SK-N-SH treated with all-trans-retinoic acid at 6 μM for 48 hours (cell line): ENCODE measurements around the gene CDC45.

Source experiments
- ATAC-seq: fragments of 200-7000 bp; cut with Tn5 transposase; 3 replicates; pipeline ENCODE4 v1.9.1; 2020; ENCODE audit warnings: mild to moderate bottlenecking, moderate library complexity
- ARNTL ChIP-seq: fragments of 450-650 bp; formaldehyde crosslinking; IDR thresholded peaks from 2 replicates; pipeline ENCODE4 v1.5.0; 2020; ENCODE audit warnings: low read depth, mild to moderate bottlenecking, moderate library complexity, borderline replicate concordance
- BACH2 ChIP-seq: fragments of 250-450 bp; sonication (Bioruptor Pico); IDR thresholded peaks from 2 replicates; pipeline ENCODE4 v1.9.0; 2021; ENCODE audit warnings: mild to moderate bottlenecking, borderline replicate concordance
- CSDC2 ChIP-seq: fragments of 250-450 bp; sonication (Bioruptor Pico); IDR thresholded peaks from 2 replicates; pipeline ENCODE4 v1.5.0; 2020; ENCODE audit warnings: mild to moderate bottlenecking, moderate library complexity
- ESRRG ChIP-seq: fragments of 250-450 bp; sonication (Bioruptor Pico); IDR thresholded peaks from 2 replicates; pipeline ENCODE4 v1.6.1; 2021; ENCODE audit warnings: mild to moderate bottlenecking
- GLIS3 ChIP-seq: fragments of 250-450 bp; sonication (Bioruptor Pico); IDR thresholded peaks from 2 replicates; pipeline ENCODE4 v1.5.0; 2020; ENCODE audit warnings: mild to moderate bottlenecking, moderate library complexity
- ISL1 ChIP-seq: fragments of 250-450 bp; sonication (Bioruptor Pico); IDR thresholded peaks from 2 replicates; pipeline ENCODE4 v2.1.2; 2022; ENCODE audit warnings: mild to moderate bottlenecking, moderate library complexity
- OSR1 ChIP-seq: fragments of 250-450 bp; sonication (Bioruptor Pico); IDR thresholded peaks from 2 replicates; pipeline ENCODE4 v1.8.0; 2022; ENCODE audit warnings: moderate library complexity, mild to moderate bottlenecking, inconsistent platforms
- PPARA ChIP-seq: fragments of 250-450 bp; sonication (Bioruptor Pico); IDR thresholded peaks from 2 replicates; pipeline ENCODE4 v1.5.0; 2020; ENCODE audit warnings: mild to moderate bottlenecking, borderline replicate concordance
- RARB ChIP-seq: fragments of 250-450 bp; sonication (Bioruptor Pico); IDR thresholded peaks from 2 replicates; pipeline ENCODE4 v1.8.0; 2021; ENCODE audit warnings: mild to moderate bottlenecking, moderate library complexity
- SNAI2 ChIP-seq: fragments of 250-450 bp; sonication (Bioruptor Pico); IDR thresholded peaks from 2 replicates; pipeline ENCODE4 v1.5.0; 2020; ENCODE audit warnings: mild to moderate bottlenecking, moderate library complexity
- TCF4 ChIP-seq: fragments of 250-450 bp; sonication (Bioruptor Pico); IDR thresholded peaks from 2 replicates; pipeline ENCODE4 v1.8.0; 2021; ENCODE audit warnings: mild to moderate bottlenecking, moderate library complexity, borderline replicate concordance
- ZC3H10 ChIP-seq: fragments of 250-450 bp; sonication (Bioruptor Pico); IDR thresholded peaks from 2 replicates; pipeline ENCODE4 v1.5.1; 2021; ENCODE audit warnings: mild to moderate bottlenecking, moderate library complexity
- ZFP3 ChIP-seq: fragments of 250-450 bp; sonication (Bioruptor Pico); IDR thresholded peaks from 2 replicates; pipeline ENCODE4 v1.5.0; 2020; ENCODE audit warnings: mild to moderate bottlenecking, moderate library complexity
- ZFP30 ChIP-seq: fragments of 450-650 bp; formaldehyde crosslinking; IDR thresholded peaks from 2 replicates; pipeline ENCODE4 v1.5.0; 2022; ENCODE audit warnings: mild to moderate bottlenecking, moderate library complexity
- ZNF565 ChIP-seq: fragments of 450-650 bp; formaldehyde crosslinking; conservative IDR thresholded peaks from 2 replicates; pipeline ENCODE4 v1.5.0; 2020; ENCODE audit warnings: low read depth, mild to moderate bottlenecking, moderate library complexity
- ZNF70 ChIP-seq: fragments of 450-650 bp; formaldehyde crosslinking; IDR thresholded peaks from 2 replicates; pipeline ENCODE4 v1.5.0; 2020; ENCODE audit warnings: mild to moderate bottlenecking, moderate library complexity
- ZNF8 ChIP-seq: fragments of 450-650 bp; formaldehyde crosslinking; IDR thresholded peaks from 2 replicates; pipeline ENCODE4 v1.5.0; 2020; ENCODE audit warnings: mild to moderate bottlenecking, moderate library complexity
- TF ChIP-seq, protein P1 (sequence below): fragments of 250-450 bp; sonication (Bioruptor Pico); IDR thresholded peaks from 2 replicates; pipeline ENCODE4 v1.8.0; 2020; ENCODE audit warnings: mild to moderate bottlenecking, moderate library complexity, borderline replicate concordance
- TF ChIP-seq, protein P2 (sequence below): fragments of 250-450 bp; sonication (Bioruptor Pico); IDR thresholded peaks from 2 replicates; pipeline ENCODE4 v1.5.1; 2020; ENCODE audit warnings: low read depth, mild to moderate bottlenecking, moderate library complexity
- TF ChIP-seq, protein P3 (sequence below): fragments of 250-450 bp; sonication (Bioruptor Pico); IDR thresholded peaks from 2 replicates; pipeline ENCODE4 v1.5.1; 2021; ENCODE audit warnings: mild to moderate bottlenecking, moderate library complexity
- TF ChIP-seq, protein P4 (sequence below): fragments of 250-450 bp; sonication (Bioruptor Pico); IDR thresholded peaks from 2 replicates; pipeline ENCODE4 v1.5.0; 2020; ENCODE audit warnings: mild to moderate bottlenecking, moderate library complexity
- TF ChIP-seq, protein P5 (sequence below): fragments of 250-450 bp; sonication (Bioruptor Pico); IDR thresholded peaks from 2 replicates; pipeline ENCODE4 v1.8.0; 2021; ENCODE audit warnings: low read depth, mild to moderate bottlenecking, moderate library complexity, borderline replicate concordance

CDC45 gene

DNA sequence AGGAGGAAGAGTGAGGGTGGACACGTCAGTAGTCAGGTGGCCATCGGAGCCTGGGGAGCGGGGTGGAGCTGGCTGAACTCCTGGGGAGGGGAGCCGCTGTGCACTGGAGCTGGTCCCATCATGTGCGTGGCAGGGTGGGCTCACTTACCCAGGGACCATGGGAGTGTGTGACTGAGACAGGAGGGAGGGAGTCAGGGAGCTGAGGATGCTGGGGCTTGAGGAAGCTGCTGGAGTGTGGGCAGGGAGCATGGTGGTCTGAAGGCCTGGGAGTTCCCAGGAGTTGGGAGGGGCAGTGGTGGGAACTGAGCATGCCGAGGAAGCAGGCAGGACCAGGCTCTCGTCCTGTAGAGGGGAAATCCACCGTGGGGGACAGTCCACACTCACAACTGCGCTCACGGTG lies 26.5 kb downstream of the CDC45 start:
- TF ChIP-seq ZNF70 (CRISPR knock-in tag) = no peak
- no peak for TF ChIP-seq OSR1 (CRISPR knock-in tag)
- no peak for ATAC-seq

DNA sequence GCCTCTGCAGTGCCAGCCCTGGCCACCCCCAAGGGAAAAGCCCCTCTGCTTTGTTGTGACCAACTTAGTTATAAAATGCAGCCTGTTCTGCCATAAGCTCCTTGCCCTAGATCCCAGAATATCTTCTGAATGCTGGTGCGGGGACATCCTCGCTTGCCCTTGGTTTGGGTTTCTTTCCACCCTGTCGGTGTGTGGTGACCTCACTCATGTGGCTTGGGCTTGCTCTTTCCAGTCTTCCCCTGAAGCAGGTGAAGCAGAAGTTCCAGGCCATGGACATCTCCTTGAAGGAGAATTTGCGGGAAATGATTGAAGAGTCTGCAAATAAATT lies 27.8 kb downstream of the CDC45 start:
- ATAC-seq = no peak
- TF ChIP-seq ISL1 (no peak), GLIS3 (CRISPR knock-in tag) (no peak)
- TF ChIP-seq, all 23 proteins: peak for 0

DNA sequence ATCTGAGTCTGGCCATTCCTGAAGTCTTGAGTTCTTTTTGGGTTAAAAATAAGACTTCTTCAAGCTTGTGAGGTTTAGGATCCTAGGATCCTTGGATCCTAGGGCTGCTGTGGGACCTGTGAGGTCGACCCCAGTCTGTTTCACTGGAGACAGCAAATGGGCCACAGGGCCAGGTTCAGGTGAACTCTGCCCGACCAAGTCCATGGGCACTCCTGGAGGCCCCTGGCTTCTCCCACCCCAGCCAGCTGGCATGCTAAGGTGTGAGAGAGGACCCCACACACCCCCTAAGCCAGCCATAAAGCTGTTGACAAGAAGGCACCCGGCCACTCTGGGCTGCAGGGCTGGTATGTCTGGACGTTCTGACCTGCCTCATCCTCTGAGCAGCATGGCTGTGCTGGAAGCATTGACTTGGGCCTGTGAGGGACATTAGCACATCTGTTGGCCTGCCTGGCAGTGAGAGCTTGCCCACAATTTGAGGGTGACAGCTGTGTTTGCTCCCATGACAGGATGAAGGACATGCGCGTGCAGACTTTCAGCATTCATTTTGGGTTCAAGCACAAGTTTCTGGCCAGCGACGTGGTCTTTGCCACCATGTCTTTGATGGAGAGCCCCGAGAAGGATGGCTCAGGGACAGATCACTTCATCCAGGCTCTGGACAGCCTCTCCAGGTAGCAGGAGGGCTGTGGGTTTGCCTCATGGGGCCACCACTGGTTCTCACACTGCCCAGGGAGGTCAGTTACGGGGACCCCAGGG lies 28.5 kb downstream of the CDC45 start:
- no peak for ATAC-seq

GRCh38 chr22:19509191-19509590 lies 29.5 kb downstream of the CDC45 start:
- ATAC-seq = no peak
- TF ChIP-seq, protein P1, sequence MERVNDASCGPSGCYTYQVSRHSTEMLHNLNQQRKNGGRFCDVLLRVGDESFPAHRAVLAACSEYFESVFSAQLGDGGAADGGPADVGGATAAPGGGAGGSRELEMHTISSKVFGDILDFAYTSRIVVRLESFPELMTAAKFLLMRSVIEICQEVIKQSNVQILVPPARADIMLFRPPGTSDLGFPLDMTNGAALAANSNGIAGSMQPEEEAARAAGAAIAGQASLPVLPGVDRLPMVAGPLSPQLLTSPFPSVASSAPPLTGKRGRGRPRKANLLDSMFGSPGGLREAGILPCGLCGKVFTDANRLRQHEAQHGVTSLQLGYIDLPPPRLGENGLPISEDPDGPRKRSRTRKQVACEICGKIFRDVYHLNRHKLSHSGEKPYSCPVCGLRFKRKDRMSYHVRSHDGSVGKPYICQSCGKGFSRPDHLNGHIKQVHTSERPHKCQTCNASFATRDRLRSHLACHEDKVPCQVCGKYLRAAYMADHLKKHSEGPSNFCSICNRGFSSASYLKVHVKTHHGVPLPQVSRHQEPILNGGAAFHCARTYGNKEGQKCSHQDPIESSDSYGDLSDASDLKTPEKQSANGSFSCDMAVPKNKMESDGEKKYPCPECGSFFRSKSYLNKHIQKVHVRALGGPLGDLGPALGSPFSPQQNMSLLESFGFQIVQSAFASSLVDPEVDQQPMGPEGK = no peak
- no peak for TF ChIP-seq CSDC2 (CRISPR knock-in tag)
- TF ChIP-seq RARB (CRISPR knock-in tag) = no peak
- TF ChIP-seq ZC3H10 = no peak

More for the DNA sequence above, 28.5 kb downstream of the CDC45 start:
- TF ChIP-seq, protein P2, sequence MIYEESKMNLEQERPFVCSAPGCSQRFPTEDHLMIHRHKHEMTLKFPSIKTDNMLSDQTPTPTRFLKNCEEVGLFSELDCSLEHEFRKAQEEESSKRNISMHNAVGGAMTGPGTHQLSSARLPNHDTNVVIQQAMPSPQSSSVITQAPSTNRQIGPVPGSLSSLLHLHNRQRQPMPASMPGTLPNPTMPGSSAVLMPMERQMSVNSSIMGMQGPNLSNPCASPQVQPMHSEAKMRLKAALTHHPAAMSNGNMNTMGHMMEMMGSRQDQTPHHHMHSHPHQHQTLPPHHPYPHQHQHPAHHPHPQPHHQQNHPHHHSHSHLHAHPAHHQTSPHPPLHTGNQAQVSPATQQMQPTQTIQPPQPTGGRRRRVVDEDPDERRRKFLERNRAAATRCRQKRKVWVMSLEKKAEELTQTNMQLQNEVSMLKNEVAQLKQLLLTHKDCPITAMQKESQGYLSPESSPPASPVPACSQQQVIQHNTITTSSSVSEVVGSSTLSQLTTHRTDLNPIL (CRISPR knock-in tag) = no peak
- TF ChIP-seq ISL1 (no peak), SNAI2 (CRISPR knock-in tag) (no peak), TCF4 (no peak), ZC3H10 (no peak), PPARA (CRISPR knock-in tag) (no peak), CSDC2 (CRISPR knock-in tag) (no peak), ZFP3 (CRISPR knock-in tag) (no peak), ZNF565 (CRISPR knock-in tag) (no peak)
- TF ChIP-seq, all 23 proteins: peak for 0

DNA sequence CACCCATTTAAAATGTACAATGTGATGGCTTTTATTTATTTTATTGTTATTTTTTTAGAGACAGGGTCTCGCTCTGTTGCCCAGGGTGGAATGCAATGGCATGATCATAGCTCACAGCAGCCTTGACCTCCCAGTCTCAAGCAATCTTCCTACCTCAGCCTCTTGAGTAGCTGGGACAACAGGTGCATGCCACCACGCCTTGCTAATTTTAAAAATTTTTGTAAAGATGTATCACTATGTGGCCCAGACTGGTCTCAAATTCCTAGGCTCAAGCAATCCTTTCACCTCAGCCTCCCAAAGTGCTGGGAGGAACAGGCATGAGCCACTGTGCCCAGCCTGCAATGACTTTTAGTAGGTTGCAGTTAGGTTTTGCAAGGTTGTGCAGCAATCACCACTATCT lies 30.2 kb downstream of the CDC45 start:
- no peak for ATAC-seq
- TF ChIP-seq OSR1 (CRISPR knock-in tag) (no peak), ZFP30 (no peak), CSDC2 (CRISPR knock-in tag) (no peak), TCF4 (no peak), GLIS3 (CRISPR knock-in tag) (no peak), ESRRG (CRISPR knock-in tag) (no peak), BACH2 (CRISPR knock-in tag) (no peak), ARNTL (no peak), ZNF565 (CRISPR knock-in tag) (no peak), ZNF70 (CRISPR knock-in tag) (no peak), ISL1 (no peak), ZC3H10 (no peak), ZNF8 (CRISPR knock-in tag) (no peak), PPARA (CRISPR knock-in tag) (no peak), SNAI2 (CRISPR knock-in tag) (no peak), RARB (CRISPR knock-in tag) (no peak)
- TF ChIP-seq, protein P2 (CRISPR knock-in tag) = no peak
- TF ChIP-seq, protein P3, sequence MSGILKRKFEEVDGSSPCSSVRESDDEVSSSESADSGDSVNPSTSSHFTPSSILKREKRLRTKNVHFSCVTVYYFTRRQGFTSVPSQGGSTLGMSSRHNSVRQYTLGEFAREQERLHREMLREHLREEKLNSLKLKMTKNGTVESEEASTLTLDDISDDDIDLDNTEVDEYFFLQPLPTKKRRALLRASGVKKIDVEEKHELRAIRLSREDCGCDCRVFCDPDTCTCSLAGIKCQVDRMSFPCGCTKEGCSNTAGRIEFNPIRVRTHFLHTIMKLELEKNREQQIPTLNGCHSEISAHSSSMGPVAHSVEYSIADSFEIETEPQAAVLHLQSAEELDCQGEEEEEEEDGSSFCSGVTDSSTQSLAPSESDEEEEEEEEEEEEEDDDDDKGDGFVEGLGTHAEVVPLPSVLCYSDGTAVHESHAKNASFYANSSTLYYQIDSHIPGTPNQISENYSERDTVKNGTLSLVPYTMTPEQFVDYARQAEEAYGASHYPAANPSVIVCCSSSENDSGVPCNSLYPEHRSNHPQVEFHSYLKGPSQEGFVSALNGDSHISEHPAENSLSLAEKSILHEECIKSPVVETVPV (CRISPR knock-in tag) = no peak
- TF ChIP-seq, protein P4, sequence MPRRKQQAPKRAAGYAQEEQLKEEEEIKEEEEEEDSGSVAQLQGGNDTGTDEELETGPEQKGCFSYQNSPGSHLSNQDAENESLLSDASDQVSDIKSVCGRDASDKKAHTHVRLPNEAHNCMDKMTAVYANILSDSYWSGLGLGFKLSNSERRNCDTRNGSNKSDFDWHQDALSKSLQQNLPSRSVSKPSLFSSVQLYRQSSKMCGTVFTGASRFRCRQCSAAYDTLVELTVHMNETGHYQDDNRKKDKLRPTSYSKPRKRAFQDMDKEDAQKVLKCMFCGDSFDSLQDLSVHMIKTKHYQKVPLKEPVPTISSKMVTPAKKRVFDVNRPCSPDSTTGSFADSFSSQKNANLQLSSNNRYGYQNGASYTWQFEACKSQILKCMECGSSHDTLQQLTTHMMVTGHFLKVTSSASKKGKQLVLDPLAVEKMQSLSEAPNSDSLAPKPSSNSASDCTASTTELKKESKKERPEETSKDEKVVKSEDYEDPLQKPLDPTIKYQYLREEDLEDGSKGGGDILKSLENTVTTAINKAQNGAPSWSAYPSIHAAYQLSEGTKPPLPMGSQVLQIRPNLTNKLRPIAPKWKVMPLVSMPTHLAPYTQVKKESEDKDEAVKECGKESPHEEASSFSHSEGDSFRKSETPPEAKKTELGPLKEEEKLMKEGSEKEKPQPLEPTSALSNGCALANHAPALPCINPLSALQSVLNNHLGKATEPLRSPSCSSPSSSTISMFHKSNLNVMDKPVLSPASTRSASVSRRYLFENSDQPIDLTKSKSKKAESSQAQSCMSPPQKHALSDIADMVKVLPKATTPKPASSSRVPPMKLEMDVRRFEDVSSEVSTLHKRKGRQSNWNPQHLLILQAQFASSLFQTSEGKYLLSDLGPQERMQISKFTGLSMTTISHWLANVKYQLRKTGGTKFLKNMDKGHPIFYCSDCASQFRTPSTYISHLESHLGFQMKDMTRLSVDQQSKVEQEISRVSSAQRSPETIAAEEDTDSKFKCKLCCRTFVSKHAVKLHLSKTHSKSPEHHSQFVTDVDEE (CRISPR knock-in tag) = no peak
- TF ChIP-seq, protein P5, sequence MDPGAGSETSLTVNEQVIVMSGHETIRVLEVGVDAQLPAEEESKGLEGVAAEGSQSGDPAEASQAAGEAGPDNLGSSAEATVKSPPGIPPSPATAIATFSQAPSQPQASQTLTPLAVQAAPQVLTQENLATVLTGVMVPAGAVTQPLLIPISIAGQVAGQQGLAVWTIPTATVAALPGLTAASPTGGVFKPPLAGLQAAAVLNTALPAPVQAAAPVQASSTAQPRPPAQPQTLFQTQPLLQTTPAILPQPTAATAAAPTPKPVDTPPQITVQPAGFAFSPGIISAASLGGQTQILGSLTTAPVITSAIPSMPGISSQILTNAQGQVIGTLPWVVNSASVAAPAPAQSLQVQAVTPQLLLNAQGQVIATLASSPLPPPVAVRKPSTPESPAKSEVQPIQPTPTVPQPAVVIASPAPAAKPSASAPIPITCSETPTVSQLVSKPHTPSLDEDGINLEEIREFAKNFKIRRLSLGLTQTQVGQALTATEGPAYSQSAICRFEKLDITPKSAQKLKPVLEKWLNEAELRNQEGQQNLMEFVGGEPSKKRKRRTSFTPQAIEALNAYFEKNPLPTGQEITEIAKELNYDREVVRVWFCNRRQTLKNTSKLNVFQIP (CRISPR knock-in tag) = no peak
